ENCODE results near the gene BNIP5. TPM values are rescaled to one million over a fixed set of nuclear protein-coding genes. Genes with fewer than 3 reads are reported as not detected.

BNIP5 gene
- total and polyA plus RNA-seq, 2 of the 13 experiments (the other 11 are each of a cell fraction or from before 2014, with no cell fraction given): not detected

DNA sequence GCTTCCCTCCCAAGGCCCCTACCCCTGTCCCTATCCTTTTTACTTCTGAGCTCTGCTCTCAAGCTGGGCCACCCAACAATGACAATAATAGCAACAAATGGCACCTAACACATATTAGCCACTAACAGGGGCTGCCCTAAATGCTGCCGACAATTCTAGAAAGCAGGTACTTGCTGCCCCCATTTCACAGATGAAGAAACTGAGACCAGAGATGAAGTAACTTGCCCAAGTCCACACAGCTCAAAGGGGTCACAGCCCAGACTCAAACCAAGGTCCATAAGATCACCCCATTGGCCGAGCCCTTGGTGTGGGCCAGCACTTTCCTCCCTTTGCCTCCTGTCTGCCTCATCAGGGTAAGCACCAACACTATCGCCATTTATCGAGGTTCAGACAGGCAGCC, 12.0 kb downstream of the BNIP5 start:
- Histone ChIP-seq H3K4me1 (ENCODE audit: insufficient read depth, low read length) (peaks cover 12% of the 10 kb centered on the region), H3K27me3 (ENCODE audit: control insufficient read depth in 1 of 2, insufficient read depth in 2 of 2, low read length in 2 of 2) (peaks cover 1 to 6% of the 10 kb centered on the region in 2 experiments; a peak in 4 of 5 replicates), H3K27ac (ENCODE audit: extremely low read length, insufficient read depth, low read length) (no peak overlapping the region), H3K4me2 (ENCODE audit: low read depth, low read length) (no peak overlapping the region), H3K9me3 (ENCODE audit: low read length) (no peaks in the 10 kb centered on the region), H3K36me3 (replicated peaks in 1 of 2; ENCODE audit: control insufficient read depth in 1 of 2, insufficient read depth in 2 of 2, low read length in 2 of 2) (no peaks in the 10 kb centered on the region), H3K9ac (ENCODE audit: insufficient read depth, low read depth, low read length) (no peak overlapping the region), H4K20me1 (ENCODE audit: insufficient read depth, low read length) (no peaks in the 10 kb centered on the region), H3K79me2 (ENCODE audit: insufficient read depth, low read length) (no peaks in the 10 kb centered on the region), H2AFZ (ENCODE audit: low read length) (no peak overlapping the region), H3K4me3 (replicated peaks in 1 of 3; ENCODE audit: insufficient read depth in 1 of 3, low read depth in 2 of 3, low read length in 3 of 3) (no peak overlapping the region)
- intact Hi-C loops (cut with micrococcal nuclease; ENCODE audit: unreplicated experiment) (no loop called here), in situ Hi-C loops (cut with HindIII; ENCODE audit: extremely low pct_ligation_motif_present, low pct_unique_long_range_greater_than_20kb) (no loop called here)
- POLR2A ChIA-PET: no interaction called here
- no peak for DNase-seq (ENCODE audit: low spot score)
- no TSS peak for BruUV-seq (replicated peaks)
- CTCF ChIA-PET (ENCODE audit: low intra/inter-chr PET ratio, low total read pairs): no interaction called here
- no peak for ATAC-seq
- TF ChIP-seq RBAK (CRISPR knock-in tag; IDR thresholded peaks at IDR 0.05): no peak
- TF ChIP-seq ZNF629 (CRISPR knock-in tag; conservative IDR thresholded peaks at IDR 0.05): peak; percentile 86
- 65% methylated on average over 4 of the region's 4 CpGs for WGBS (ENCODE audit: low lambda C conversion rate)
- no peak for FAIRE-seq

DNA sequence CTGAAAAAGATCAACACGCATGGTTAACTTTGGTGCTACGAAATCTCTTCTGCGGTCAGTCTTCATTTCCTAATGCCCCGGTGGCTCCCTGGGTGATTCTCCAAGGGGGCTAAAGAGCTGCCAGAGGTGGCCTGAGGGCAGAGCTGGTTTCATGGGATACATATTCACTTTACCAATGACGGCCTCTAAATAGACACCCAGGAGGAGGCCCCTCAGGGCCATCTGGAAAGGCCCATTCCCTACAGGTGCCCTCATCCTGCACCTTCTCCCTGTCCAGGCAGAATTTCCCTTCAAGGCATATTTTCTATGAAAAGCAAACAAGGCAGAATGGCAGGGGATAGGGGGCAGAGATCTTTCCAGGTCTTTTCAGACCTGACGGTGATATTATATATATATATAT, 12.5 kb downstream of the BNIP5 start:
- no peak for TF ChIP-seq JUND (CRISPR knock-in tag; IDR thresholded peaks at IDR 0.05)
- TF ChIP-seq KLF13 (CRISPR knock-in tag; IDR thresholded peaks at IDR 0.05): no peak
- TF ChIP-seq ZNF282 (IDR thresholded peaks at IDR 0.05; ENCODE audit: partially characterized antibody): no peak
- no peak for TF ChIP-seq ZBTB3 (CRISPR knock-in tag; IDR thresholded peaks at IDR 0.05; ENCODE audit: borderline replicate concordance, low read depth)
- TF ChIP-seq MIXL1 (CRISPR knock-in tag; IDR thresholded peaks at IDR 0.05): no peak
- TF ChIP-seq MLXIP (CRISPR knock-in tag; IDR thresholded peaks at IDR 0.05; ENCODE audit: borderline replicate concordance): no peak
- TF ChIP-seq ZNF30 (CRISPR knock-in tag; IDR thresholded peaks at IDR 0.05): no peak
- TF ChIP-seq, protein P1, sequence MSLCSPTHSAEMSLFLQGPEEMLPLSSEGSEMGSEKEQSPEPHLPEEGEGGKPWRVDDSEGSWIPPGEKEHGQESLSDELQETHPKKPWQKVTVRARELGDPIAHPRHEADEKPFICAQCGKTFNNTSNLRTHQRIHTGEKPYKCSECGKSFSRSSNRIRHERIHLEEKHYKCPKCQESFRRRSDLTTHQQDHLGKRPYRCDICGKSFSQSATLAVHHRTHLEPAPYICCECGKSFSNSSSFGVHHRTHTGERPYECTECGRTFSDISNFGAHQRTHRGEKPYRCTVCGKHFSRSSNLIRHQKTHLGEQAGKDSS (CRISPR knock-in tag; IDR thresholded peaks at IDR 0.05; ENCODE audit: borderline replicate concordance, low read depth): no peak
- TF ChIP-seq ZBTB21 (CRISPR knock-in tag; IDR thresholded peaks at IDR 0.05): no peak
- no peak for TF ChIP-seq RFX3 (CRISPR knock-in tag; IDR thresholded peaks at IDR 0.05)
- no peak for TF ChIP-seq KLF11 (CRISPR knock-in tag; IDR thresholded peaks at IDR 0.05)
- TF ChIP-seq ZNF460 (CRISPR knock-in tag; IDR thresholded peaks at IDR 0.05; ENCODE audit: borderline replicate concordance): no peak
- no peak for TF ChIP-seq ZNF24 (IDR thresholded peaks at IDR 0.05)
- TF ChIP-seq FOXP1 (IDR thresholded peaks at IDR 0.05): no peak
- TF ChIP-seq FOXP1 (CRISPR knock-in tag; IDR thresholded peaks at IDR 0.05): no peak
- peaks cover 2 to 5% of the 10 kb centered on the region in 2 experiments; a peak in 4 of 5 replicates for H3K27me3 ChIP-seq (ENCODE audit: control insufficient read depth in 1 of 2, insufficient read depth in 2 of 2, low read length in 2 of 2)
- no peak for FAIRE-seq
- ChIA-PET POLR2A (no interaction called here), CTCF (ENCODE audit: low intra/inter-chr PET ratio, low total read pairs) (no interaction called here)
- DNase-seq (ENCODE audit: low spot score): no peak
- H3K36me3 ChIP-seq (replicated peaks in 1 of 2; ENCODE audit: control insufficient read depth in 1 of 2, insufficient read depth in 2 of 2, low read length in 2 of 2): no peaks in the 10 kb centered on the region
- H2AFZ ChIP-seq (ENCODE audit: low read length): no peak overlapping the region
- no peaks in the 10 kb centered on the region for H3K9me3 ChIP-seq (ENCODE audit: low read length)
- in situ Hi-C loops (cut with HindIII; ENCODE audit: extremely low pct_ligation_motif_present, low pct_unique_long_range_greater_than_20kb): no loop called here
- no peak overlapping the region for H3K27ac ChIP-seq (ENCODE audit: extremely low read length, insufficient read depth, low read length)
- no peaks in the 10 kb centered on the region for H3K79me2 ChIP-seq (ENCODE audit: insufficient read depth, low read length)
- intact Hi-C loops (cut with micrococcal nuclease; ENCODE audit: unreplicated experiment): no loop called here
- peaks cover 12% of the 10 kb centered on the region for H3K4me1 ChIP-seq (ENCODE audit: insufficient read depth, low read length)
- H4K20me1 ChIP-seq (ENCODE audit: insufficient read depth, low read length): no peaks in the 10 kb centered on the region
- H3K4me2 ChIP-seq (ENCODE audit: low read depth, low read length): no peak overlapping the region
- H3K9ac ChIP-seq (ENCODE audit: insufficient read depth, low read depth, low read length): no peak overlapping the region
- 59% methylated on average over 6 of the region's 6 CpGs for WGBS (ENCODE audit: low lambda C conversion rate)
- no peak overlapping the region for H3K4me3 ChIP-seq (replicated peaks in 1 of 3; ENCODE audit: insufficient read depth in 1 of 3, low read depth in 2 of 3, low read length in 3 of 3)
- ATAC-seq: no peak
- no TSS peak for BruUV-seq (replicated peaks)

Data from HepG2 (cell line).